PC-9 (cell line): Measurements from ENCODE around the gene AHCTF1.

Experiments
- EZH2 ChIP-seq: fragments of 200-600 bp; sonication (generic); IDR thresholded peaks from 2 replicates; pipeline ENCODE4 v1.8.0; 2017; ENCODE audit warnings: antibody characterized with exemption, low read depth
- TF ChIP-seq, protein P1 (sequence below): fragments of 200-600 bp; sonication (generic); conservative IDR thresholded peaks from 2 replicates; pipeline ENCODE4 v1.6.1; 2017; ENCODE audit warnings: mixed run types, antibody characterized with exemption, mild to moderate bottlenecking, moderate library complexity

DNA sequence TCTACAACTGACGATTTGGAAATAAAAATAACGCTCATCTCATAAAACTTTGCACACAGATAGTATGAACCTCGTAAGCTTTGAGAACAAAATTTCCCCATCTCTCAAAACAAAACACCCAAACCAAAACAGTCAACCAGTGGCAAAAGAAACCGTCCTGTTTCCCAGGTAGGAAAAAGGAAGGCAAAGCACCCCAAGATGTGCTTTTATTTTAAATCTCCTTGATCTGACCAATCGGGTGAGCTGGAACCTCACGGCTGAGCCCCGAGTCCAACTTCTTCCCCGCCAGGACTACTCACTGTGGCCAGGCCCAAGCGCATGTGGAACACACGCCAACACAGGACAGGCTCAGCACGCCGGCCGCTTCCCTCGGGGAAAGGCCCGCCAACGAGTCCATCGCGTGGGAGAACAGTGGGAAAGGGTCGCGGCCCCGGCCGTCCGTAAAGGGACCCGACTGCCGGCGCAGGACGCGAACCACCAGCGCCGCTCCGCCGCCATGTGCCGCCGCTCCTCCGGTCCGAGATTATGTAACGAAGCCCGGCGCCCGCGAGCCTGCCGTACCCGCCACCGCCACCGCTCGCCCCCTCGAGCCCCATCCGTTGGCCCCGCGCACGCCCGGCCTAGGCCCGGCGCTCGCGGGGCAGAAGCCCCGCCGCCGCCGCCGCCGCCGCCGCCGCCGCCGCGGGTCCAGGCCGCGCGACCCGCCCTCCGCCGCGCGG is 759 bp downstream of the AHCTF1 start:
- TF ChIP-seq, protein P1, sequence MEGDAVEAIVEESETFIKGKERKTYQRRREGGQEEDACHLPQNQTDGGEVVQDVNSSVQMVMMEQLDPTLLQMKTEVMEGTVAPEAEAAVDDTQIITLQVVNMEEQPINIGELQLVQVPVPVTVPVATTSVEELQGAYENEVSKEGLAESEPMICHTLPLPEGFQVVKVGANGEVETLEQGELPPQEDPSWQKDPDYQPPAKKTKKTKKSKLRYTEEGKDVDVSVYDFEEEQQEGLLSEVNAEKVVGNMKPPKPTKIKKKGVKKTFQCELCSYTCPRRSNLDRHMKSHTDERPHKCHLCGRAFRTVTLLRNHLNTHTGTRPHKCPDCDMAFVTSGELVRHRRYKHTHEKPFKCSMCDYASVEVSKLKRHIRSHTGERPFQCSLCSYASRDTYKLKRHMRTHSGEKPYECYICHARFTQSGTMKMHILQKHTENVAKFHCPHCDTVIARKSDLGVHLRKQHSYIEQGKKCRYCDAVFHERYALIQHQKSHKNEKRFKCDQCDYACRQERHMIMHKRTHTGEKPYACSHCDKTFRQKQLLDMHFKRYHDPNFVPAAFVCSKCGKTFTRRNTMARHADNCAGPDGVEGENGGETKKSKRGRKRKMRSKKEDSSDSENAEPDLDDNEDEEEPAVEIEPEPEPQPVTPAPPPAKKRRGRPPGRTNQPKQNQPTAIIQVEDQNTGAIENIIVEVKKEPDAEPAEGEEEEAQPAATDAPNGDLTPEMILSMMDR, result no peak
- TF ChIP-seq EZH2, result no peak
